ENCODE measurements around the gene MRPL16.

The MRPL16 gene

DNA sequence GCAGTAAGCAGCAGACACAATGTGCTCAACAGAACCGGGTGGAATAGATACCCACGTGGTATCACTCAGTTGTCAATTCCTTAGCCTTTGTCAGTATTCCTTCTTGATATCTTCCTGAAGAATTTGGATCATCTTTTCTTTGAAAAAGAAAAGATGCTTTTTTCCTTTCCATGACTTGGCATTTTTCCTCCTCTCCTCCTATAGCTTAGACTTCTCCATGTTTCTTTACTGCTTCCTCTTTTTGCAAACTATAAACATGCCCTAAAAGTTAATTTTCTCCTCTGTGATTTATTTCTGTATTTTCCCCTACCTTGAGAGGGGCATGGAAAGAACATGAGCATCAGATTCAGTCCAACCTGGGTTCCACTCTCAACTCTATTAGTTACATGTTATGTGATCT lies 23.0 kb upstream of the MRPL16 start:
- H3K27me3 ChIP-seq (ENCODE audit: control insufficient read depth, low read length): no peaks in the 10 kb centered on the region
- no peaks in the 10 kb centered on the region for H3F3A ChIP-seq (ENCODE audit: control insufficient read depth, insufficient read depth)
- H3K4me2 ChIP-seq (ENCODE audit: low read length): no peak overlapping the region
- no peaks in the 10 kb centered on the region for H3K9me3 ChIP-seq (ENCODE audit: control insufficient read depth, insufficient read depth, low read length)
- H3K36me3 ChIP-seq (ENCODE audit: control insufficient read depth, low read length): no peaks in the 10 kb centered on the region
- no peaks in the 10 kb centered on the region for H3K9me2 ChIP-seq (replicated peaks; ENCODE audit: control insufficient read depth, low read length)
- no peaks in the 10 kb centered on the region for H4K20me1 ChIP-seq (ENCODE audit: control insufficient read depth, insufficient read depth, low read depth, low read length)
- TF ChIP-seq, protein P1, sequence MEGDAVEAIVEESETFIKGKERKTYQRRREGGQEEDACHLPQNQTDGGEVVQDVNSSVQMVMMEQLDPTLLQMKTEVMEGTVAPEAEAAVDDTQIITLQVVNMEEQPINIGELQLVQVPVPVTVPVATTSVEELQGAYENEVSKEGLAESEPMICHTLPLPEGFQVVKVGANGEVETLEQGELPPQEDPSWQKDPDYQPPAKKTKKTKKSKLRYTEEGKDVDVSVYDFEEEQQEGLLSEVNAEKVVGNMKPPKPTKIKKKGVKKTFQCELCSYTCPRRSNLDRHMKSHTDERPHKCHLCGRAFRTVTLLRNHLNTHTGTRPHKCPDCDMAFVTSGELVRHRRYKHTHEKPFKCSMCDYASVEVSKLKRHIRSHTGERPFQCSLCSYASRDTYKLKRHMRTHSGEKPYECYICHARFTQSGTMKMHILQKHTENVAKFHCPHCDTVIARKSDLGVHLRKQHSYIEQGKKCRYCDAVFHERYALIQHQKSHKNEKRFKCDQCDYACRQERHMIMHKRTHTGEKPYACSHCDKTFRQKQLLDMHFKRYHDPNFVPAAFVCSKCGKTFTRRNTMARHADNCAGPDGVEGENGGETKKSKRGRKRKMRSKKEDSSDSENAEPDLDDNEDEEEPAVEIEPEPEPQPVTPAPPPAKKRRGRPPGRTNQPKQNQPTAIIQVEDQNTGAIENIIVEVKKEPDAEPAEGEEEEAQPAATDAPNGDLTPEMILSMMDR (IDR thresholded peaks at IDR 0.05; ENCODE audit: low read depth, low read length, poor library complexity, severe bottlenecking): no peak
- TF ChIP-seq EZH2phosphoT487 (IDR thresholded peaks at IDR 0.05; ENCODE audit: borderline replicate concordance, low read length): no peak
- no peak overlapping the region for H3K27ac ChIP-seq (ENCODE audit: low read depth, low read length)
- no peak overlapping the region for H3K4me3 ChIP-seq (ENCODE audit: low read length)
- no peaks in the 10 kb centered on the region for H3K79me2 ChIP-seq (ENCODE audit: control insufficient read depth, low read length)
- no peaks in the 10 kb centered on the region for H3K4me1 ChIP-seq (ENCODE audit: control insufficient read depth, low read length)

- H4K20me1 ChIP-seq (ENCODE audit: control insufficient read depth, insufficient read depth, low read depth, low read length): no peaks in the 10 kb centered on the region
- no peak overlapping the region for H3K4me3 ChIP-seq (ENCODE audit: low read length)
These were observed 18.8 kb upstream of the MRPL16 start for GRCh38 chr11:59829358-59829757.

DNA sequence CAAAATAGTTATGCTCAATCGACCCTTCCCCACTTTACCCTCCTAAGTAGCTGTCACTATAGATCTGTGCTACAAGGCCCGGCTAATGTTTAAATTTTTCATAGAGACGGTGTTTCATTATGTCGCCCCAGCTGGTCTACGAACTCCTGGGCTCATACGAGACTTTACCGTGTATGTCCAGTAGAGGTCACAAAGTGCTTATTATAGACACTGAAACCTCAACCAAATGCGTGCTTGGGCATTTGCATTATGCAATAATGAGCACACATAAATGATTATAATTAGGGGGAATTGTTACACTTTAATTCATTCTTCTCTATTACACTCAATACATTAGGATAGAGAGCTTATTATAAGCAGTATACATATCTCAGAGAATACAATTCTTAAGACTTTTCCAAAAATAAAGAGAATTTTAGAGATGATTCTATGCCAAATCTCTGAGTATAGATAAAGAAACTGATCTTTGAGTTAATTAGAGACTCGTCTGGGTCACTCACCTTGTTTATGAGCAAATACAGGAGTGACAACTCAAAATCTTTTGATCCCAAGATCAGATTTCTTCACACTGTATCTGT lies 12.5 kb upstream of the MRPL16 start:
- H3K4me2 ChIP-seq (ENCODE audit: low read length): peak overlapping the region; percentile 35; the same call in 1 of the 2 replicates
- H3K27ac ChIP-seq (ENCODE audit: low read depth, low read length): no peak overlapping the region
- H3K9me2 ChIP-seq (replicated peaks; ENCODE audit: control insufficient read depth, low read length): no peaks in the 10 kb centered on the region
- H3K27me3 ChIP-seq (ENCODE audit: control insufficient read depth, low read length): no peaks in the 10 kb centered on the region
- peaks cover 7% of the 10 kb centered on the region for H3F3A ChIP-seq (ENCODE audit: control insufficient read depth, insufficient read depth)
- H3K4me3 ChIP-seq (ENCODE audit: low read length): no peak overlapping the region
- no peaks in the 10 kb centered on the region for H3K79me2 ChIP-seq (ENCODE audit: control insufficient read depth, low read length)
- TF ChIP-seq, protein P1 (IDR thresholded peaks at IDR 0.05; ENCODE audit: low read depth, low read length, poor library complexity, severe bottlenecking): peak; percentile 66
- TF ChIP-seq EZH2phosphoT487 (IDR thresholded peaks at IDR 0.05; ENCODE audit: borderline replicate concordance, low read length): no peak
- no peaks in the 10 kb centered on the region for H4K20me1 ChIP-seq (ENCODE audit: control insufficient read depth, insufficient read depth, low read depth, low read length)
- H3K4me1 ChIP-seq (ENCODE audit: control insufficient read depth, low read length): peaks cover 38% of the 10 kb centered on the region
- H3K36me3 ChIP-seq (ENCODE audit: control insufficient read depth, low read length): no peaks in the 10 kb centered on the region
- no peaks in the 10 kb centered on the region for H3K9me3 ChIP-seq (ENCODE audit: control insufficient read depth, insufficient read depth, low read length)

More at GRCh38 chr11:59829358-59829757, 18.8 kb upstream of the MRPL16 start:
- Histone ChIP-seq H3K4me2 (ENCODE audit: low read length) (no peak overlapping the region), H3K4me1 (ENCODE audit: control insufficient read depth, low read length) (no peaks in the 10 kb centered on the region), H3K9me2 (replicated peaks; ENCODE audit: control insufficient read depth, low read length) (no peaks in the 10 kb centered on the region), H3K9me3 (ENCODE audit: control insufficient read depth, insufficient read depth, low read length) (no peaks in the 10 kb centered on the region), H3K79me2 (ENCODE audit: control insufficient read depth, low read length) (no peaks in the 10 kb centered on the region), H3K27ac (ENCODE audit: low read depth, low read length) (no peak overlapping the region), H3F3A (ENCODE audit: control insufficient read depth, insufficient read depth) (no peaks in the 10 kb centered on the region), H3K27me3 (ENCODE audit: control insufficient read depth, low read length) (no peaks in the 10 kb centered on the region), H3K36me3 (ENCODE audit: control insufficient read depth, low read length) (no peaks in the 10 kb centered on the region)
- TF ChIP-seq EZH2phosphoT487 (IDR thresholded peaks at IDR 0.05; ENCODE audit: borderline replicate concordance, low read length): no peak
- TF ChIP-seq, protein P1 (IDR thresholded peaks at IDR 0.05; ENCODE audit: low read depth, low read length, poor library complexity, severe bottlenecking): no peak
